Stimulated activated CD4-positive, alpha-beta T cell treated with anti-CD3 and anti-CD28 coated beads, Interleukin-15, amount 100 ng/mL, for 48 hours (primary cell): Measurements from ENCODE around the gene BHLHE40.
"Not testable (repeated sequence)": the region's sequence is repeated elsewhere in the genome, so short reads cannot be mapped to it uniquely, and the experiment has no call there.

Experiments used
- DNase-seq, 2 donors: peaks; one replicate each; pipeline ENCODE4 v3.0.0-alpha.2; 2020; ENCODE audit warnings: low read depth in 2 of 2

The BHLHE40 gene

DNA sequence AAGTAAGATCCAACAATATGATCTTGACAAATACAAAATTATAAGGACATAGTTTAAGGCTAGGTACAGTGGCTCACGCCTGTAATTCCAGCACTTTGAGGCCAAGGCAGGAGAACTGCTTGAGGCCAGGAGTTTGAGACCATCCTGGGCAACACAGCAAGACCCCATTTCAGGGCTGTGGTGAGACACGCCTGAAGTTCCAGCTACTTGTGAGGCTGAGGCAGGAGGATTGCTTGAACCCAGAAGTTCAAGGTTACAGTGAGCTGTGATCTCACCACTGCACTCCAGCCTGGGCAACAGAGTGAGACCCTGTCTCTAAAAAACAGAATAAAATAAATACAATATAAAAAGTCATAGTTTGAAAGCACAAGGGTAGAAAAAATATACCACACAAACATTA is 17.4 kb upstream of the BHLHE40 start:
- not testable (repeated sequence) for DNase-seq

DNA sequence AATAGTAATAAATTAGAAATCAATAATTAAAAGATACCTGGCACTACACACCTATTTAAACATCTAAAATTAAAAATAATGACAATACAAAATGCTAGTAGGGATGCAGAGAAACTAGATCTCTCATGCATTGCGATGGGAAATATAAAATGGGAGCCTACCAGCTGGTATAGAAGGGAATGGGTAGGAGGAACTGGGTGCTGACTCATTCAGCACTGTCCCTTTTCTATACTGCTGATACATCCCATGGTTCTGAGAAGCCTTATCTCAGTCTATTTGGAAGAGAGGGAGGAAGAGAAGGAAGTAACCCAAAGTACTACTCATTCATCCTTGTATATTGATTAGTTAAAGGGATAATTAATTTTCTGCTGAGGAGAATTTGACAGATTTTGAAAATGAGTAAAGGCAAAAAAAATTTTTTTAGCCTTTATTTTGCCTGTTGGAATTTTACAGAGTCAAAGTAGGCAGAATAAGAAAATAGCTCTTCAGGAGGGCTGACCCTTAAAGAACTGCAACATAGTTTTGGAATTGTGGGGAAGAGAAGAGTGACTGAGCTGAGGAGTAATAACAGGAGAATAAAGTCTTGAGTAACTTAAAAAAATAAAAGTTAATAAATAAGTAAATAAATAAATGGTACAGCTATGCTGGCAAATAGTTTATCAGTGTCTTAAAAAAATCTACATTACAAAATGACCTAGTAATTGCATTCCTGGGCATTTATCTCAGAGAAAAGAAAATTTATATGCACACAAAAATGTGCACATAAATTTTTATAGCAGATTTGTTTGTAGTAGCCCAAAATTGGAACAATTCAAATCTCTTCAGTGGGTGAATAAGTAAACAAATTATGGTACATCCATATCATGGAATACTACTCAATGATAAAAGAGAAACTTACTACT is 15.3 kb upstream of the BHLHE40 start:
- DNase-seq = no peak

DNA sequence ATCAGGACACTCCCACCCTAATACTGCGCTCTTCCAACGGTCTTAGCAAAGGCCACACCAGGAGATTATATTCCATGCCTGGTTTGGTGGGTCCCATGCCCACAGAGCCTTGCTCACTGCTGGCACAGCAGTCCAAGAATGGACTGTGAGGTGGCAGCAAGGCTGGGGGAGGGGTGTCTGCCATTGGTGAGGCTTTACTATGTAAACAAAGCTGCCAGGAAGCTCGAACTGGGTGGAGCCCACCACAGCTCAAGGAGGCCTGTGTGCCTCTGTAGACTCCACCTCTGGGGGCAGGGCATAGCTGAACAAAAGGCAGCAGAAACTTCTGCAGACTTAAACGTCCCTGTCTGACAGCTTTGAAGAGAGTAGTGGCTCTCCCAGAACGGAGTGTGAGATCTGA is 13.2 kb upstream of the BHLHE40 start:
- not testable (repeated sequence) for DNase-seq

DNA sequence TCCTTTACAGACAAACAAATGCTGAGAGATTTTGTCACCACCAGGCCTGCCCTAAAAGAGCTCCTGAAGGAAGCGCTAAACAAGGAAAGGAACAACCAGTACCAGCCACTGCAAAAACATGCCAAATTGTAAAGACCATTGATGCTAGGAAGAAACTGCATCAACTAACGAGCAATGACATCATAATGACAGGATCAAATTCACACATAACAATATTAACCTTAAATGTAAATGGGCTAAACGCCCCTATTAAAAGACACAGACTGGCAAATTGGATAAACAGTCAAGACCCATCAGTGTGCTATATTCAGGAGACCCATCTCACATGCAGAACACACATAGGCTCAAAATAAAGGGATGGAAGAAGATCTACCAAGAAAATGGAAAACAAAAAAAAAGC is 11.6 kb upstream of the BHLHE40 start:
- DNase-seq = not testable (repeated sequence)

DNA sequence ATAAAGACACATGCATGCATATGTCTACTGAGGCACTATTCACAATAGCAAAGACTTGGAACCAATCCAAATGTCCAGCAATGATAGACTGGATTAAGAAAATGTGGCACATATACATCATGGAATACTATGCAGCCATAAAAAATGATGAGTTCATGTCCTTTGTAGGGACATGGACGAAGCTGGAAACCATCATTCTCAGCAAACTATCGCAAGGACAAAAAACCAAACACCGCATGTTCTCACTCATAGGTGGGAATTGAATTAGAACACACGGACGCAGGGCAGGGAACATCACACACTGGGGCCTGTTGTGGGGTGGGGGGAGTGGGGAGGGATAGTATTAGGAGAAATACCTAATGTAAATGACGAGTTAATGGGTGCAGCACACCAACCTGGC is 7.8 kb upstream of the BHLHE40 start:
- not testable (repeated sequence) for DNase-seq

DNA sequence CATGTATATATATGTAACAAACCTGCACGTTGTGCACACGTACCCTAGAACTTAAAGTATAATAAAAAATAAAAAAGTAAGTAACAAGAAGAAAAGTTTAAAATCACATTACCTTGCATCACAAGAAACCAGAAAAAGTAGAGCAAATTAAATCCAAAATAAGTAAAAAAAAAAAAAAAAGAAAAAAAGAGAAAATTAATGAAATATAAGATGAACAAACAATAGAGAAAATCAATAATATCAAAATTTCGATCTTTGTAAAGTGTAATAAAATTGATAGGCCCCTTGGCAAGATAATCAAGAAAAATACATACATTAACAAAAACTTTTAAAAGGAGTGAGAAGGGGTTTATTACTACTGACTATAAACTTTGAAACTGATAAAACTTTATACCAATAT is 7.4 kb upstream of the BHLHE40 start:
- no peak for DNase-seq

DNA sequence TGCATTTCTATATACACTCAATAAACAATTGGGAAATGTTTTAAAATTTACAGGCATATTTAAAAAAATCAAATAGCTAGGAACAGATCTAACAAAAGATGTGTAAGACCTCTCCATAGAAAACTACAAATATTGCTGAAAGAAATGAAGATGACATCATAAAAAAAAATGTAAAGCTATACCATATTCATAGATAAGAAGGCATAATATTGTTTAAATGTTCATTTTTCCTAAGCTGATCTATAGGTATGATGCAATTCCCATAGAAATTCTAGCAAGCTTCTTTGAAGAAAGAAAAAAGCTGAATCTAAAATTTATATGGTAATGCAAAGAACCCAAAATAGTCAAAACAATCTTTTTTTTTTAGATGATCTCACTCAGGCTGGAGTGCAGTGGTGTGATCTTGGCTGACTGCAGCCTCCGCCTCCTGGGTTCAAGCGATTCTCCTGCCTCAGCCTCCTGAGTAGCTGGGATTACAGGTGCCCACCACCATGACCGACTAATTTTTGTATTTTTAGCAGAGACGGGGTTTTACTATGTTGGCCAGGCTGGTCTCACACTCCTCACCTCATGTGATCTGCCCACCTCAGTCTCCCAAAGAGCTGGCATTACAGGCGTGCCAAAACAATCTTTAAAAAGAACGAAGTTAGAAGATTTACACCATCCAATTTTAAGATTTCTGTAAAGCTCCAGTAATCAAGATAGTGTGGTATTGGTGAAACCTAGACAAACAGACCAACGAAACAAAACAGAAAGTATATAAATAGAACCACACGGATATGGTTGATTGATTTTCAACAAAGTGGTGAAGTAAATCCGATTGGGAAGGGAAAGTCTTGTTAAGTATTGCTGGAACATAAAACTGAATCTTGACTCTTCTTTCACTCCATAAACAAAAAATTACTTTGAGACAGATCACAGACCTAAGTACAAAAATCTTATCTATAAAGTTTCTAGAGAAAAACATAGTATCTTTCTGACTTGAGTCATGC is 6.3 kb upstream of the BHLHE40 start:
- DNase-seq = no peak

DNA sequence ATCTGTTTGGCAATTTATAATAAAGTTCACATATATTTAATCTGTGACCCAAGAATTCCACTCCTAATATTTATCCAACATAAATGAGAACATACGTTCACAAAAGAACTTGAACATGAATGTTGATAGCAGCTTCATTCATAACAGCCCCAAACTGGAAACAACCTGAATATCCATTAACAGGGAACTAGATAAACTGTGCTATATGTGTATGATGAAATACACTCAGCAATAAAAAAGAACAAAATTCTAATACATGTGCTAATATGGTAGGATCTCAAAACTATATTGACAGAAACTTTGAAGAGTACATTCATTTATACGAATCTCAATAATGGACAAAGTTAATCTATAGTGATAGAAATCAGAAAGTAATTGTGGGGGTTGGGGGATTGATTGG is 5.1 kb upstream of the BHLHE40 start:
- DNase-seq = no peak

DNA sequence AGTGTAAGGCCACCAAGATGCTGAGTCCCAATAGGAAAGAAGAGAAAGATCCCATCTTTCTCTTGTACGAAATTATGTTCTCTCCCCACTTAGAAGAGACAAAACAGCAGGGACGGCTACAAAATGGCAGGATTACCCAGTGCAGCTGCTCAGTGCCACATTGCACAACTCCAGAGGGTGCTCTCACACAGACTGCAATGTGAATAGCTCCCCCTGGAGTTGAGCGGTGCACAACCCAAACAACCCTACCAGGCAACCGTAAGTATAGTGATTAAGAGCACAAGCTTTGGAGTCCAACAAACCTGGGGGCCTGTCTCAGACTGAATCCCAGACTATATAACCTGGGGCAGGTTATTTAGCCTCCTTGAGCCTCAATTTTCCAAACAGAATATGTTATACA is 3.1 kb upstream of the BHLHE40 start:
- DNase-seq = peak; percentile 49 to 59

DNA sequence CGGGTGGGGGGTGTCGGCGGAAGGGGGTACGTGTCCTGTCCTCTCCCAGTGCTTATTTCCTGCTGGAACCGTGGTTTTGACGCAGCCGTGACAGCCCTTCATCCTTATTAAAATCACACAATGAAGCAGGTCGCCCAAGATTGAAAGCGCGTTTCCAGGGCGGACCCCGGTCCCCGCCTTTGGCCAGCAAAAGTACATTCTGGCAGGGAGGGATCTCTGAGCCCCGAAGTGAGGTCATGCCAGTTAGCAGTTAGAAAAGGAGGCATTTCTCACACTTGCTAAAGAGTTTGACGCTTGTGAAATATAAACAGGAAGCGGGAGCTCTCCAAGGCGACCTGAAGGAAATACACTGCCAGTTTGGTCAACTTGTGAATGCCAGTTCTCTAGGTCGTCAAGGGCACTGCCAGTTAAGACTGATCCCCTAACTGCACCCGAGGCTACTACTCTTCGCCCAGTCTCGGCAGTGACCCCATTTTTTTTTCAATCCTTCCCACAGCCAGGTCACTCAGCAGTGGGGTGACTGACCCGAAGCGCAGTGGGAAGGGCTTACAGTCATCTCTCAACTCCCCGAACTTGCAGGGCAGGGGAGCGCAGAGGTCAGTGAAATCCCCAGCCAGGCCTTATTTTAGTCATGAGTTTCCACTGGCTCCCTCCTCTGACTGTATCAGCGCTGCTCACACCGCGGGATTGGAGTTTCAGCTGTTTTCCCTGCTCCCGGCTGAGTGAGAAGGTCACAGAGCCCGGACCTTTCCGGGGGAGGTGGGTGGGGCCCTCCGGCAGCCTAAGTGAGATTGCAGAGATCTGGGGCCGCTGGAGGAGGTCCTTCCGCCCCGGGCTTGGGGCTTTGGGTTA is 2.0 kb upstream of the BHLHE40 start:
- peak; percentile 63 to 67 for DNase-seq

DNA sequence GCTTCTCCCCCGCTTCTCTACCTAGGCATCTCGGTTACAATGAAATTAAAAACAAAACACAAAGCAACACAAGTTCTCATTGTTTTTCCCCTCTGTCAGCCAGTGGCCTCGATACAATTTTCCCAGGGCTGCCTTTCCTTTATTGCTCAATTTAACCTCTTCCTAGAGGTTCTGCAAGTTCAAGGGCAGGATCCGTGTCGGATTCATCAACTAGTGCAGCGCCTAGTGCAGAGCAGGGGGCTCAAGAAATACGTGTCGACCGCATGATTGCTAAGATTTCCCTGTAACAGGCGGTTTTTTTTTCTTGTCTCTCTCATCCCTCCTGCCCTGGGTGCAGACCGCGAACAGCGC is 1.4 kb upstream of the BHLHE40 start:
- DNase-seq = no peak

DNA sequence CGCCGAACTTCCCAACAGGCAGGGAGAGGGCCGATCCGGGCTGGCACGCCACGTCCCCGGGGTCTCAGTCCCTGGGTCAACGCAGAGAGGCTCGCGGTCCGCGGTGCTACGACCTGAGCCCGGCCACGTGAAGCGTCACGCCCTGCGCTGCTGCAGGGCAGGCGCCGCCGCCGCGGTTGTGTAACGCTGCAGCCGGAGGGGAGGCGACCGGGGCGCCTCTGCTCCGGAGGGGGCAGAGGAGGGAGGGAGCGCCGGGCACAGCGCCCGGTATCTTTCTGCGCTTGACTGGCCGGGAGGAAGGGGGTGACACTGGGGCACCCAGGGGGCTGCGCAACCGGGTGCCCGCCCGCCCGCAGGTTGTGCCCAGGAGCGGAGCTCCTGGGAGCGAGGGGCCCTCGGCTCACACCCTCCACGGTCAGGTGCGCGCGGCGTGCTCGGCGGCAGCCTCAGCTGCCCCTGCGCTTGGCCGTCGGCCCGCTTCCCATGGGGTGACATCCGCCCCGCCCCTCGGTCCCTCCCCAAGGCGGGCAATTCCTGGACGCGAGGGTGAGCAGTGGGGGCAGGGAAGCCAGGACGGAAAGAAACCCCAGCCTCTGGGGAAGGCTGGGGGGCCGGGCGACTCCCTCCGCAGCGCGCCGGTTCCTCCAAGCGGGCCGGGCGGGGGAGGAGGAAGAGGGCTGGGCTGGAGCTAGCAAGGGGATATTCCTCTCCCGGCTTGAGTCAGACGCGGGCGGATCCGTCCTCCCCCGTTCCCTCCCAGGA is 852 bp upstream of the BHLHE40 start:
- DNase-seq = peak; percentile 91 to 93

DNA sequence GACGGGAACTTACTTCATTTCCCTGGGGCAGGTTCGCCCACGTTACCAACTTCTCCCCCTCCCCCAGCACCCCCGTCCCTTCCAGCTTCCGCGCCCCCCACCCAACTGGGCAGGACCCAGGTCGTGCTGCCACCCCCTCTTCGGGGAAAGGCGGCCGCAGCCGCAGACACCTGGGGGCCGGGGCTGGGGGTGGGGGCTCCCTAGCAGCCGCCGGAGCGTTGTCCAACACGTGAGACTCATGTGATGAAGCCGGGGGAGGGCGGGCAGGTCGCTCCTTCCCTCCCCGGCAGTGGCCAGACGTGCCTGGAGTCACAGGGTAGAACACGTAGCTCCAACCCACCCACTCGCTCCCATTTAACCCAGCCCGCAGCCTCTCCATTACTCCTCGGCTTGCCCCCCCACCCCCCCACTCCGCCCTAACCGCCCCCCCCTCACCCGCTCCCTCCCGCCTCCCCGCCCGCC is 240 bp upstream of the BHLHE40 start:
- peak; percentile 95 to 96 for DNase-seq

DNA sequence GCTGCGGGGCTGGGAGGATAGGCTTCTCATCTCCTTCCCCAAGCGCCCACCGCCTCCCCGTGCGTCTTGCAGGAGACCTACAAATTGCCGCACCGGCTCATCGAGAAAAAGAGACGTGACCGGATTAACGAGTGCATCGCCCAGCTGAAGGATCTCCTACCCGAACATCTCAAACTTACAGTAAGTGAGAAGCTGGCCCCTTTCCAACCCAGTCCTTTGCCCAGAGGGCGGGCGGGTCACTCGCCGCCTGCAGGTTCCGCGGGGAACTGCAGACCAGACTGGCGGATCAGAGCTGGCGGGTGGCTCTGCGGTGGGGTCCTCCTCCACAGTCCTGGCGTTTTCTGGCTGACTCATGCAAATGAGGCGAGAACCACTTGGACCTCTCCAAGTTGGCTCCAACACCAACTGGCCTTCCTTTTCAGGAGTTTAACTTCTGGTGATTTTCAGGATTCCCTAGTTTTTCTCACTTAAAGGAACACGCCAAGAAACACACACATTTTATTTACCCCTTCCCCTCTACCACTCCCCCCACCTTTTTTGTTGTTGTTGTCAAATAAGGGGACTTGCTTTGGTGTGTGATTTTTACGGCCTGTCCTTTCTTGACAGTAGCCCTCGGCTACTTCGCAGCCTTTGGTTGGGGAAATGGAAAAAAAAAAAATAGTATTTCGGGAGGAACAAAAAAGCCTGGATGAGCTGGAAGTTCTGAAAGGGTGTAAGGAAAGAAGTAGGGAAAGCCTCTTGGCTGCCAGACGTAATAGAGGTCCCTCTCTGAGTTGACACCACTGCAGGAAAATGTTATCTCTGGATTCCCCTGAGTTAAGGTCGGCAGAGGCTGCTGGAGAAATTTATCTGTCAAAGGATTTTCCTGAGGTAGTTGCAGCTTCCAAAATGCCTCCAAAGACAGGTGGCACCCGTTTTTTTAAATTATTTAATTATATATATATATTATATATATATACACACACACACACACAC is 1.3 kb downstream of the BHLHE40 start:
- DNase-seq = peak; percentile 80 to 89

DNA sequence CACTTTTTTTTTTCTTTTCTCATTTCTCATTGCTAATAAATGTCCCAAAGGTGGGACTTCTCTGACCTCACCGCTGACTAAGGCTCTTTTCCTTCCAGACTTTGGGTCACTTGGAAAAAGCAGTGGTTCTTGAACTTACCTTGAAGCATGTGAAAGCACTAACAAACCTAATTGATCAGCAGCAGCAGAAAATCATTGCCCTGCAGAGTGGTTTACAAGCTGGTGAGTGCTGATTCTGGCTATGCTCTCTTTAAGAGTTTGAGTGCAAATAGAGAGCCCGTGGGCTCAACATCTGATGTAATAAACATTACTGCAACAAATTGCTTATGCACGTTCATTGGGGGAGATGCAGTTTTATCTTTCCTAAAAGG is 2.0 kb downstream of the BHLHE40 start:
- DNase-seq = no peak

DNA sequence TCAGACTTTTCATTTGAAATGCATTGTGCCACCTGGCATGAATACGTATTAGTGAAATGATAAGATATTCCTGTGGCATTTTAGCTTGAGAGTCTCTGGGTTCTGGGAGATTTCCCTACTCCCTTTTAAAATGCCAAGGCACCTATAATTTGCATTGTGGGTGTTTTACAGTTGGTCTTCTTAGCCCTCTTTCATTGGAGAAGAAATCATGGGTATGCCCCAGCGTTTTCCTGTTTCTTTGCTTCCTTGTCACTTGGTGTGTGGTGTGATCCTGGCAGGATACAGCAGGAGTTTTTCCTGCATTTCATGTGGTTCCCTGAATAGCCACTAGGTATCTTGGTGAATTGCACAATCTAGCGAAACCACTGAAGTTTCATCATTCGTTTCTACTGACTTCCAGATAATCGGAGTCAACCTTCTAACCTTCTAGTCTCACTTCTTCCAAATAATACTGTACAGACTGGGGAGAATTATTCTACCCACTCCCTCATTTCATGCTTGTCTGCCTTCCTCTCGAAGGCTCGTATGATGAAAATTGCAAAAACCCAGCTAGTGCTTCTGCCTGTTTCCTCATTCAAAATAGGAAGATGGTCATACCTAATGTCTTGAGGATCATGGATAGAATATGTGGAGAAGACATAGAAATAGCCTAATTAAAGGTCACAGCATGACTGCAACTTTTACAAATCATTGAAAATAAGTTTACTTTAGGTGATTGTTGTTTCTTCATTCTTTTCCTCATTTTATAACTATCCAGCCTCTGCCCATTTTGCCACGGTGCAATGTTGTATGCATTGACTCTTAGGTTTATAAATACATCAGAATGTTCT is 2.6 kb downstream of the BHLHE40 start:
- DNase-seq = no peak

DNA sequence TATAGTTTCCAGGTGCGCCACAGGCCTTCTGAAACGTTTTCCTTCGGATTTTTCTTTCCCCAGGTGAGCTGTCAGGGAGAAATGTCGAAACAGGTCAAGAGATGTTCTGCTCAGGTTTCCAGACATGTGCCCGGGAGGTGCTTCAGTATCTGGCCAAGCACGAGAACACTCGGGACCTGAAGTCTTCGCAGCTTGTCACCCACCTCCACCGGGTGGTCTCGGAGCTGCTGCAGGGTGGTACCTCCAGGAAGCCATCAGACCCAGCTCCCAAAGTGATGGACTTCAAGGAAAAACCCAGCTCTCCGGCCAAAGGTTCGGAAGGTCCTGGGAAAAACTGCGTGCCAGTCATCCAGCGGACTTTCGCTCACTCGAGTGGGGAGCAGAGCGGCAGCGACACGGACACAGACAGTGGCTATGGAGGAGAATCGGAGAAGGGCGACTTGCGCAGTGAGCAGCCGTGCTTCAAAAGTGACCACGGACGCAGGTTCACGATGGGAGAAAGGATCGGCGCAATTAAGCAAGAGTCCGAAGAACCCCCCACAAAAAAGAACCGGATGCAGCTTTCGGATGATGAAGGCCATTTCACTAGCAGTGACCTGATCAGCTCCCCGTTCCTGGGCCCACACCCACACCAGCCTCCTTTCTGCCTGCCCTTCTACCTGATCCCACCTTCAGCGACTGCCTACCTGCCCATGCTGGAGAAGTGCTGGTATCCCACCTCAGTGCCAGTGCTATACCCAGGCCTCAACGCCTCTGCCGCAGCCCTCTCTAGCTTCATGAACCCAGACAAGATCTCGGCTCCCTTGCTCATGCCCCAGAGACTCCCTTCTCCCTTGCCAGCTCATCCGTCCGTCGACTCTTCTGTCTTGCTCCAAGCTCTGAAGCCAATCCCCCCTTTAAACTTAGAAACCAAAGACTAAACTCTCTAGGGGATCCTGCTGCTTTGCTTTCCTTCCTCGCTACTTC is 3.8 kb downstream of the BHLHE40 start:
- DNase-seq = no peak
